HepG2 (cell line): ENCODE results near the gene POU1F1. TPM values are rescaled to one million over a fixed set of nuclear protein-coding genes. Genes with fewer than 3 reads are reported as not detected.

ENCODE experiments used
- BCL6 ChIP-seq: IDR thresholded peaks from 2 replicates; pipeline ENCODE4 v1.6.1; 2016; ENCODE audit warnings: missing genetic modification reagents, missing compliant biosample characterization
- FOXC1 ChIP-seq: sonication (generic); formaldehyde crosslinking; IDR thresholded peaks from 2 replicates; pipeline ENCODE4 v1.8.0; 2022; ENCODE audit warnings: mild to moderate bottlenecking, missing genetic modification reagents, borderline replicate concordance
- HNRNPL ChIP-seq: fragments of 200-400 bp; formaldehyde crosslinking; IDR thresholded peaks from 2 replicates; pipeline ENCODE4 v1.6.1; 2017; ENCODE audit warnings: mild to moderate bottlenecking, low read depth, low read length
- HNRNPLL ChIP-seq: fragments of 200-400 bp; formaldehyde crosslinking; IDR thresholded peaks from 2 replicates; pipeline ENCODE4 v1.6.1; 2017; ENCODE audit warnings: mild to moderate bottlenecking, low read depth, low read length; ENCODE audit not compliant: poor library complexity, severe bottlenecking
- MXI1 ChIP-seq: IDR thresholded peaks from 3 replicates; pipeline ENCODE4 v1.6.1; 2012; ENCODE audit warnings: low read depth, low read length, inconsistent platforms, borderline replicate concordance
- POGK ChIP-seq: sonication (generic); formaldehyde crosslinking; conservative IDR thresholded peaks from 2 replicates; pipeline ENCODE4 v1.8.0; 2022; ENCODE audit warnings: mild to moderate bottlenecking, moderate library complexity, missing genetic modification reagents
- RXRB ChIP-seq: IDR thresholded peaks from 2 replicates; pipeline ENCODE4 v1.6.1; 2016; ENCODE audit warnings: borderline replicate concordance, missing genetic modification reagents, missing compliant biosample characterization
- SALL1 ChIP-seq: sonication (generic); formaldehyde crosslinking; IDR thresholded peaks from 2 replicates; pipeline ENCODE4 v1.8.0; 2022; ENCODE audit warnings: mild to moderate bottlenecking, missing genetic modification reagents
- SOX13 ChIP-seq, 3 experiments: fragments of 450-650 bp in 1 of 3; sonication (generic) in 1 of 3; formaldehyde crosslinking in 1 of 3; IDR thresholded peaks in 2 of 3; conservative IDR thresholded peaks in 1 of 3; 2 replicates each; pipeline versions ENCODE4 v1.5.0 to v1.6.1; 2016 to 2020; ENCODE audit warnings: antibody characterized with exemption in 1 of 3, mild to moderate bottlenecking in 1 of 3, missing compliant biosample characterization in 1 of 3, missing genetic modification reagents in 1 of 3, moderate library complexity in 1 of 3
- TFE3 ChIP-seq: IDR thresholded peaks from 2 replicates; pipeline ENCODE4 v1.6.1; 2016
- U2AF1 ChIP-seq: fragments of 200-400 bp; formaldehyde crosslinking; optimal IDR thresholded peaks from 2 replicates; pipeline ENCODE3; 2017; ENCODE audit warnings: mild to moderate bottlenecking, low read depth, low read length
- ZMYM4 ChIP-seq: sonication (generic); formaldehyde crosslinking; IDR thresholded peaks from 2 replicates; pipeline ENCODE4 v1.8.1; 2023; ENCODE audit warnings: mild to moderate bottlenecking, missing genetic modification reagents
- ZNF12 ChIP-seq: sonication (generic); formaldehyde crosslinking; IDR thresholded peaks from 2 replicates; pipeline ENCODE4 v1.5.0; 2020; ENCODE audit warnings: missing genetic modification reagents
- ZNF501 ChIP-seq: sonication (generic); formaldehyde crosslinking; IDR thresholded peaks from 2 replicates; pipeline ENCODE4 v1.5.1; 2020; ENCODE audit warnings: mild to moderate bottlenecking, moderate library complexity, missing genetic modification reagents
- ZNF563 ChIP-seq: sonication (generic); formaldehyde crosslinking; IDR thresholded peaks from 2 replicates; pipeline ENCODE4 v1.8.0; 2022; ENCODE audit warnings: mild to moderate bottlenecking, moderate library complexity, missing genetic modification reagents
- ZNF574 ChIP-seq: sonication (generic); formaldehyde crosslinking; IDR thresholded peaks from 2 replicates; pipeline ENCODE4 v1.4.0; 2020; ENCODE audit warnings: missing genetic modification reagents
- ZNF704 ChIP-seq: sonication (generic); formaldehyde crosslinking; IDR thresholded peaks from 2 replicates; pipeline ENCODE4 v1.8.1; 2023; ENCODE audit warnings: mild to moderate bottlenecking, inconsistent platforms, moderate library complexity, missing genetic modification reagents, borderline replicate concordance
- ZNF746 ChIP-seq: sonication (generic); formaldehyde crosslinking; IDR thresholded peaks from 2 replicates; pipeline ENCODE4 v1.8.0; 2022; ENCODE audit warnings: mild to moderate bottlenecking, missing genetic modification reagents
- ZNF768 ChIP-seq: sonication (generic); formaldehyde crosslinking; IDR thresholded peaks from 2 replicates; pipeline ENCODE4 v1.4.0; 2020; ENCODE audit warnings: missing genetic modification reagents
- ZNF788 ChIP-seq: sonication (generic); formaldehyde crosslinking; IDR thresholded peaks from 2 replicates; pipeline ENCODE4 v1.5.0; 2020; ENCODE audit warnings: mild to moderate bottlenecking, missing genetic modification reagents, borderline replicate concordance
- ZNF891 ChIP-seq: sonication (generic); formaldehyde crosslinking; IDR thresholded peaks from 2 replicates; pipeline ENCODE4 v1.5.0; 2020; ENCODE audit warnings: mild to moderate bottlenecking, missing genetic modification reagents
- polyA plus RNA-seq, 8 experiments: library from polyadenylated mRNA; depleted of rRNA in 3 of 8; stranded (reverse) in 7 of 8; unstranded in 1 of 8; fragments of >200 nt; fragmentation: Illumina TruSeq in 4 of 8; extraction: Trizol in 4 of 8; gene quantifications; 2 replicates each; pipeline versions ENCODE4 v1.2.1 to v1.2.3, GENCODE V29; 2011 to 2016; ENCODE audit warnings: low read depth in 4 of 8, missing spikeins in 1 of 8, mixed read lengths in 1 of 8; ENCODE audit not compliant: insufficient read depth in 1 of 8
- total RNA-seq, 5 experiments: library from RNA; depleted of rRNA; stranded (reverse); fragments of >200 nt; fragmentation: Illumina TruSeq; extraction: Trizol; gene quantifications; 2 replicates each; pipeline ENCODE4 v1.2.3, GENCODE V29; 2016; ENCODE audit warnings: low read depth in 1 of 5

The POU1F1 gene
- total and polyA plus RNA-seq, 2 of the 13 experiments (the other 11 are each of a cell fraction or from before 2014, with no cell fraction given): not detected

GRCh38 chr3:87227104-87227834 is 49.1 kb downstream of the POU1F1 start, which contains the start of gene CHMP2B (continued):
- TF ChIP-seq ZNF574 (CRISPR knock-in tag) (peak; percentile 75), ZNF891 (CRISPR knock-in tag) (peak; percentile 66; the same call in 1 of the 2 replicates), TFE3 (CRISPR knock-in tag) (0 out of 2 replicates have a peak, but pooled peaks have one; percentile 34), RXRB (CRISPR knock-in tag) (peak; percentile 62; the same call in 1 of the 2 replicates), HNRNPL (0 out of 2 replicates have a peak, but pooled peaks have one; percentile 50), U2AF1 (no peak), ZNF746 (CRISPR knock-in tag) (peak; percentile 42; the same call in 1 of the 2 replicates), ZNF704 (CRISPR knock-in tag) (peak; percentile 89; the same call in 1 of the 2 replicates), ZNF768 (0 out of 2 replicates have a peak, but pooled peaks have one; percentile 53), SALL1 (peak; percentile 61), BCL6 (no peak), ZNF501 (CRISPR knock-in tag) (peak; percentile 86), ZNF788 (peak; percentile 33; the same call in 1 of the 2 replicates), POGK (CRISPR knock-in tag) (peak; percentile 60; the same call in 1 of the 2 replicates), ZMYM4 (CRISPR knock-in tag) (peak; percentile 79; the same call in 1 of the 2 replicates), ZNF563 (CRISPR knock-in tag) (peak; percentile 16; the same call in 1 of the 2 replicates), SOX13 (IDR thresholded peaks at IDR 0.05) (no peak), SOX13 (CRISPR knock-in tag; conservative IDR thresholded peaks at IDR 0.05 in 1 of 2, IDR thresholded peaks at IDR 0.05 in 1 of 2) (peak in 1 of 2 experiments; percentile 25; a peak in 1 of 4 replicates), HNRNPLL (peak; percentile 88), FOXC1 (CRISPR knock-in tag) (peak; percentile 77), MXI1 (peak; percentile 53; the same call in 1 of the 3 replicates), ZNF12 (CRISPR knock-in tag) (peak; percentile 81)
